HepG2 (cell line): ENCODE measurements around the gene SASH1. TPM values are rescaled to one million over a fixed set of nuclear protein-coding genes. Genes with fewer than 3 reads are reported as not detected.
A peak's percentile ranks its signal among the peaks of the same experiment; 100 is the strongest.

Source experiments
- ATAC-seq: fragments of 200-7000 bp; cut with Tn5 transposase; 3 replicates; pipeline ENCODE4 v1.9.1; 2020; ENCODE audit warnings: mild to moderate bottlenecking, moderate library complexity
- BruUV-seq: library from RNA; stranded (reverse); fragments of 400-500 nt; replicated peaks from 2 replicates; lab custom pipeline; 2021; lab: Mats Ljungman, UMichigan
- CTCF ChIA-PET: fragments of 300-600 bp; formaldehyde crosslinking; extraction: SDS; loops from one replicate; lab custom pipeline; 2021; ENCODE audit warnings: low total read pairs, inconsistent platforms, low intra/inter-chr PET ratio; lab: Yijun Ruan, JAX
- POLR2A ChIA-PET: fragments of 350-600 bp; sonication (Branson Sonifier 250); formaldehyde crosslinking; loops from one replicate; lab custom pipeline; 2020; ENCODE audit warnings: antibody characterized with exemption, inconsistent platforms; lab: Yijun Ruan, JAX
- DNase-seq: peaks from one replicate; pipeline ENCODE4 v3.0.0-alpha.2; 2015; ENCODE audit warnings: low spot score
- FAIRE-seq: peaks from 3 replicates; lab custom pipeline; 2011; peaks lifted over from hg19 to GRCh38; lab: Jason Lieb, UNC
- H2AFZ ChIP-seq: one replicate; pipeline ENCODE4 v1.6.1; 2011; ENCODE audit warnings: low read length, inconsistent platforms
- H3K27ac ChIP-seq: fragments of 300-600 bp; 3 replicates; pipeline ENCODE4 v1.8.0; 2011; ENCODE audit warnings: mixed run types, mild to moderate bottlenecking, mixed read lengths, low read length, inconsistent platforms; ENCODE audit not compliant: insufficient read depth; ENCODE audit errors: extremely low read length
- H3K27me3 ChIP-seq, 2 experiments: fragments of 200-600 bp in 1 of 2; 2 replicates in 1 of 2; 3 replicates in 1 of 2; pipeline versions ENCODE4 v1.6.0 to v1.8.0; 2011; ENCODE audit warnings: low read length in 2 of 2, mild to moderate bottlenecking in 2 of 2, moderate library complexity in 2 of 2, inconsistent platforms in 1 of 2; ENCODE audit not compliant: insufficient read depth in 2 of 2, control insufficient read depth in 1 of 2
- H3K36me3 ChIP-seq, 2 experiments: fragments of 200-600 bp in 1 of 2; replicated peaks in 1 of 2; 2 replicates in 1 of 2; 3 replicates in 1 of 2; pipeline versions ENCODE4 v1.5.1 to v1.8.0; 2011; ENCODE audit warnings: low read length in 2 of 2, inconsistent platforms in 1 of 2; ENCODE audit not compliant: insufficient read depth in 2 of 2, control insufficient read depth in 1 of 2
- H3K4me1 ChIP-seq: 2 replicates; pipeline ENCODE4 v1.5.1; 2012; ENCODE audit warnings: low read length, inconsistent platforms; ENCODE audit not compliant: insufficient read depth
- H3K4me2 ChIP-seq: 2 replicates; pipeline ENCODE4 v1.6.0; 2011; ENCODE audit warnings: low read depth, low read length, inconsistent platforms
- H3K4me3 ChIP-seq, 3 experiments: fragments of 200-600 bp in 1 of 3; sonication (generic), shearing (Covaris generic) in 1 of 3; replicated peaks in 1 of 3; 2 replicates each; pipeline ENCODE4 v1.5.1; 2011 to 2016; ENCODE audit warnings: low read length in 3 of 3, inconsistent platforms in 2 of 3, low read depth in 2 of 3, mild to moderate bottlenecking in 2 of 3, control low read depth in 1 of 3, mixed read lengths in 1 of 3; ENCODE audit not compliant: insufficient read depth in 1 of 3
- H3K79me2 ChIP-seq: one replicate; pipeline ENCODE4 v1.6.1; 2011; ENCODE audit warnings: low read length, inconsistent platforms; ENCODE audit not compliant: insufficient read depth
- H3K9ac ChIP-seq: 2 replicates; pipeline ENCODE4 v1.6.0; 2011; ENCODE audit warnings: mild to moderate bottlenecking, low read depth, low read length, inconsistent platforms; ENCODE audit not compliant: insufficient read depth
- H3K9me3 ChIP-seq: 2 replicates; pipeline ENCODE4 v1.5.1; 2012; ENCODE audit warnings: mild to moderate bottlenecking, low read length
- H4K20me1 ChIP-seq: 2 replicates; pipeline ENCODE4 v1.6.0; 2011; ENCODE audit warnings: inconsistent platforms, mild to moderate bottlenecking, low read length, moderate library complexity; ENCODE audit not compliant: insufficient read depth
- ATF7 ChIP-seq, 2 experiments: fragments of 450-650 bp in 1 of 2; sonication (generic) in 1 of 2; formaldehyde crosslinking in 1 of 2; IDR thresholded peaks; 2 replicates each; pipeline versions ENCODE4 v1.4.0 to v1.6.1; 2016 to 2020; ENCODE audit warnings: antibody characterized with exemption in 1 of 2, mild to moderate bottlenecking in 1 of 2, missing genetic modification reagents in 1 of 2
- ELF3 ChIP-seq: IDR thresholded peaks from 2 replicates; pipeline ENCODE4 v1.6.1; 2016; ENCODE audit warnings: missing genetic modification reagents, missing compliant biosample characterization
- ESRRA ChIP-seq: sonication (generic); formaldehyde crosslinking; IDR thresholded peaks from 2 replicates; pipeline ENCODE4 v1.5.1; 2020; ENCODE audit warnings: mild to moderate bottlenecking, low read depth, missing genetic modification reagents
- ZNF607 ChIP-seq: sonication (generic); formaldehyde crosslinking; IDR thresholded peaks from 2 replicates; pipeline ENCODE4 v1.5.1; 2020; ENCODE audit warnings: missing genetic modification reagents, mild to moderate bottlenecking, borderline replicate concordance
- WGBS: methylation state at CpG from one replicate; pipeline ENCODE4 v1.1.6; 2017; ENCODE audit warnings: low lambda C conversion rate; 5-methylcytosine and 5-hydroxymethylcytosine counted together
- in situ Hi-C: cut with HindIII; loops from 2 replicates; pipeline ENCODE4 v1.10.0; 2017; ENCODE audit warnings: low pct_unique_long_range_greater_than_20kb; ENCODE audit not compliant: extremely low pct_ligation_motif_present
- intact Hi-C: fragments of 100-400 bp; cut with micrococcal nuclease; formaldehyde crosslinking; loops from one replicate; pipeline ENCODE4 v1.10.0; 2022; ENCODE audit not compliant: unreplicated experiment
- polyA plus RNA-seq, 8 experiments: library from polyadenylated mRNA; depleted of rRNA in 3 of 8; stranded (reverse) in 7 of 8; unstranded in 1 of 8; fragments of >200 nt; fragmentation: Illumina TruSeq in 4 of 8; extraction: Trizol in 4 of 8; gene quantifications; 2 replicates each; pipeline versions ENCODE4 v1.2.1 to v1.2.3, GENCODE V29; 2011 to 2016; ENCODE audit warnings: low read depth in 4 of 8, missing spikeins in 1 of 8, mixed read lengths in 1 of 8; ENCODE audit not compliant: insufficient read depth in 1 of 8
- total RNA-seq, 5 experiments: library from RNA; depleted of rRNA; stranded (reverse); fragments of >200 nt; fragmentation: Illumina TruSeq; extraction: Trizol; gene quantifications; 2 replicates each; pipeline ENCODE4 v1.2.3, GENCODE V29; 2016; ENCODE audit warnings: low read depth in 1 of 5
- TF ChIP-seq, protein P1 (sequence below): sonication (generic); formaldehyde crosslinking; IDR thresholded peaks from 2 replicates; pipeline ENCODE4 v1.8.1; 2023; ENCODE audit warnings: mild to moderate bottlenecking, moderate library complexity, missing genetic modification reagents

Gene SASH1
- total and polyA plus RNA-seq, 2 of the 13 experiments (the other 11 are each of a cell fraction or from before 2014, with no cell fraction given): 7.5 to 8.2 TPM

DNA sequence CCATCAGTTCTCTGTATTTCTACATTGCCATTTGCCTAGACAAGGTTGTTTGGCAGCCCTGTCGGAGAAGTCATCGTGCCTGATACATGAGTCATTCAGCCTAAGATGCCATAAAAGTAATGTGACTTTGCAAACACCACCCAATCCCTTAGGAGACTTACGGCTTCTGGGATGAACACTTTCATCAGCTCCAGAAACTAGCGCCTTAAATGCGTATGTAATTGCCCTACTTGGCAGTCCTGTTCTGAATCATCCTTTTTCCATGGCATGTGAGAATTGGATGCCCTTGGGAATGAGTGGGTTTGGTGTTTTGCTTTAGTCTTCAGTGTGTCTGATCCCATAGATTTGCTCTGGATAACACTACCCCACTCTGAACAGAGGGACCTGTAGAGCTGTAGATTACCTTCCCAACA, 158.5 kb downstream of the SASH1 start:
- Histone ChIP-seq H3K27me3 (no peaks in the 10 kb centered on the region), H3K36me3 (no peaks in the 10 kb centered on the region; a peak in 1 of 5 replicates), H3K4me2 (no peak overlapping the region), H2AFZ (no peak overlapping the region), H3K9ac (no peak overlapping the region), H3K4me1 (no peaks in the 10 kb centered on the region), H3K4me3 (no peak overlapping the region), H4K20me1 (no peaks in the 10 kb centered on the region), H3K79me2 (no peaks in the 10 kb centered on the region), H3K27ac (no peak overlapping the region), H3K9me3 (no peaks in the 10 kb centered on the region)
- in situ Hi-C loops: no loop called here
- intact Hi-C loops: no loop called here
- FAIRE-seq (no peak), DNase-seq (no peak), ATAC-seq (no peak)
- BruUV-seq: no TSS peak
- 100% methylated on average over 5 of the region's 5 CpGs for WGBS
- ChIA-PET POLR2A (no interaction called here), CTCF (no interaction called here)
- TF ChIP-seq ESRRA (CRISPR knock-in tag): no peak

DNA sequence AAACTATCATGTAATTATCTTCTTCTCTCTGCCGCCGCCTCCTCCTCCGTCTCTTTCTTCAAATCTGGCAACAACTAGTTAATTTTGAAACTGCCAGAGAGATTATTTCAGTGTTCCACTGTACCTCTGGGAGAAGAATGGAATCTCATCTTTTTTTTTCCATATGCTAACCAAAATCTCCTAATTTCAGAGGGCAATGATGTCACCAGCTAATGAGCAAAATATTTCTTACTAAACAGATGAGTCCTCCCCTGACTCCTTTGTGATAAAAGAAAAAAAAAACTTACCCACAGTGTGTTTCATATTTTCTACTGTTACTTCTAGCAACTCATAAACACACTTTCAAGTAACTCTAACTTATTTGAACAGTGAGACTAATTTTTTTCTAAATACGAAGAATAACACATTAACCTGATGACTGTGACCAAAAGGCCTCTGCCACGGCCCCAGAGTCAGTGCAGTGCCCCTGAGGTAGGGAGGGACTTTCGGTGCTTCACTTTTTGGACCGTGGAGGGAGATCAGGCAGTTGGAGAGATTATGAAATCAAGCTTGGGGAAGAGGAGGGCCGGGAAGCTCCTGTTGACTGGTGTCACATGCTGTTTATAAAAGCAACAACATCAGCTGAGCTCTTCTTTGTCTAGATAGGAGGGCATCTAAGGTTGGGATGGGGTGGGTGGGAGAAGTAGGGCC, 159.6 kb downstream of the SASH1 start:
- POLR2A ChIA-PET: no interaction called here
- DNase-seq (no peak), FAIRE-seq (no peak), ATAC-seq (no peak)
- in situ Hi-C loops (no loop called here), intact Hi-C loops (no loop called here)
- H3K36me3 ChIP-seq: no peaks in the 10 kb centered on the region; a peak in 1 of 5 replicates
- H3K4me3 ChIP-seq: no peak overlapping the region
- H3K4me2 ChIP-seq: no peak overlapping the region
- TF ChIP-seq ATF7 (IDR thresholded peaks at IDR 0.05) (peak; percentile 5; the same call in 1 of the 2 replicates), ATF7 (CRISPR knock-in tag; IDR thresholded peaks at IDR 0.05) (no peak), ELF3 (CRISPR knock-in tag) (no peak), ZNF607 (CRISPR knock-in tag) (no peak)
- TF ChIP-seq, protein P1, sequence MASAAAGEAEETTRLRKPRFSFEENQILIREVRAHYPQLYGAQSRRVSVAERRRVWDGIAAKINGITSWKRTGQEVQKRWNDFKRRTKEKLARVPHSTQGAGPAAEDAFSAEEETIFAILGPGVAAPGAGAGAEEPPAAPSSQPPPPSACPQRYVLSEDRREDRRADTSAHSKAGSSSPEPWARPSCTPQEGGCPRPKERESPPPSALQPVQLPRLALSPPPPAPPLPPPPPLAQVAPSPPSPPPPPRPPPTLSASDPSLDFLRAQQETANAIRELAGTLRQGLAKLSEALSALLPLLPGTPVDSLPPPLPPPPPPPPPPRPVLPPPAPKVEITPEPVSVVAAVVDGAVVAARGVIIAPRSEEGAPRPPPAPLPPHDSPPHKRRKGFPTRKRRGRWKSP (CRISPR knock-in tag): no peak
- no peak overlapping the region for H3K9ac ChIP-seq
- H3K79me2 ChIP-seq: no peaks in the 10 kb centered on the region
- CTCF ChIA-PET: no interaction called here
- no peaks in the 10 kb centered on the region for H4K20me1 ChIP-seq
- no peaks in the 10 kb centered on the region for H3K27me3 ChIP-seq
- no peak overlapping the region for H2AFZ ChIP-seq
- 90% methylated on average over 8 of the region's 8 CpGs for WGBS
- H3K4me1 ChIP-seq: no peaks in the 10 kb centered on the region
- H3K27ac ChIP-seq: no peak overlapping the region
- BruUV-seq: no TSS peak
- no peaks in the 10 kb centered on the region for H3K9me3 ChIP-seq
